Right renal cortex interstitium (tissue), 3 donors: ENCODE measurements around the gene COX5A. TPM values are rescaled to one million over a fixed set of nuclear protein-coding genes. Genes with fewer than 3 reads are reported as not detected.

Experiments
- DNase-seq, 3 donors: peaks; one replicate each; pipeline ENCODE4 v3.0.0-alpha.2; 2013; ENCODE audit warnings: low read depth in 3 of 3, low spot score in 2 of 3
- polyA plus RNA-seq, 3 donors: library from polyadenylated mRNA; unstranded; fragments of 120-200 nt; gene quantifications; one replicate each; pipeline ENCODE4 v1.2.1, GENCODE V29; 2013; ENCODE audit not compliant: insufficient read length in 3 of 3

Gene COX5A
- polyA plus RNA-seq, 3 donors, result 214 to 217 (median 215) TPM

GRCh38 chr15:74873036-74873755 is 64.7 kb downstream of the COX5A start, which contains the start of gene SCAMP2:
TSS of gene SCAMP2 (minus strand) at chr15:74873365. CDS start at chr15:74873255, 110 bp downstream.
- peak; percentile 91 to 95 (median 91) for DNase-seq

DNA sequence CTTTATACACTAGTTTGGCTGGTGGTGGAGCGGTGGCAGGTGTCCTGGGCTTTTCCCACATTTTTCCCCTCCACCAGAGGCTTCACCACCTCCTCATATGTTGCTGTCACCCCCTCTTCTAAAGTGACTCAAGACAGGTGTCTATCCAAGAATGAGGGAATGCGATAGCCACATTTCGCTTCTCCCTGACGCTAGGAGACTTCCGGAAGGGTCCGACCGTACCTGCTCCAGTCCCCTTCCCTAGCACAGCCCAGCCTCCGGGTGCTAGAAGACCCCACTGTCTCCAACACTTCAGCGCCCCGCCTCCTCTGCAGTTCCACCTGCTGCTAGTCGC is 65.2 kb downstream of the COX5A start:
- DNase-seq, result no peak

- no peak for DNase-seq
These were observed 67.2 kb downstream of the COX5A start for GRCh38 chr15:74870436-74871215.

Other genes with a start within 250 kb of the COX5A start
- gene EDC3, start 242.0 kb downstream of the COX5A start, polyA plus RNA-seq, result 10 to 100 TPM; 38.6 to 43.2 (median 41.9) TPM
- gene CYP1A1, start 212.5 kb downstream of the COX5A start, polyA plus RNA-seq, result under 1 TPM in 2 of 3 donors, not detected in 1; 0.07 TPM
- gene CYP1A2, start 189.2 kb downstream of the COX5A start, polyA plus RNA-seq, result under 1 TPM; 0.10 to 0.18 (median 0.11) TPM
- gene CSK, start 156.0 kb downstream of the COX5A start, polyA plus RNA-seq, result 10 to 100 TPM; 37.6 to 54.0 (median 39.3) TPM
- not detected for gene LMAN1L, start 125.2 kb downstream of the COX5A start, polyA plus RNA-seq
- gene CPLX3, start 111.4 kb downstream of the COX5A start, polyA plus RNA-seq, result not detected
- gene ULK3, start 94.9 kb downstream of the COX5A start, polyA plus RNA-seq, result 10 to 100 TPM; 26.0 to 32.9 (median 31.5) TPM
- gene SCAMP2, start 64.7 kb downstream of the COX5A start, polyA plus RNA-seq, result 10 to 100 TPM; 63.1 to 75.9 (median 69.4) TPM
- gene MPI, start 48.0 kb downstream of the COX5A start, polyA plus RNA-seq, result 10 to 100 TPM; 60.4 to 68.7 (median 67.0) TPM
- gene FAM219B, start 31.2 kb downstream of the COX5A start, polyA plus RNA-seq, result 10 to 100 TPM; 51.6 to 58.1 (median 55.9) TPM
- 1 to 10 TPM; 2.0 to 2.5 (median 2.1) TPM for gene RPP25, start 18.7 kb upstream of the COX5A start, polyA plus RNA-seq
- 10 to 100 TPM; 19.8 to 24.5 (median 21.6) TPM for gene SCAMP5, start 57.5 kb upstream of the COX5A start, polyA plus RNA-seq
- 10 to 100 TPM; 11.0 to 13.7 (median 13.7) TPM for gene PPCDC, start 85.5 kb upstream of the COX5A start, polyA plus RNA-seq